GM12875 (cell line): ENCODE results near the gene BICRAL.
"Not testable (repeated sequence)": the region's sequence is repeated elsewhere in the genome, so short reads cannot be mapped to it uniquely, and the experiment has no call there.

Experiments used
- H3K4me3 ChIP-seq: one replicate; pipeline ENCODE4 v1.5.1; 2011; ENCODE audit warnings: low read depth, low read length, control low read depth
- TF ChIP-seq, protein P1 (sequence below): IDR thresholded peaks from 2 replicates; pipeline ENCODE4 v1.5.1; 2011; ENCODE audit warnings: low read depth, mild to moderate bottlenecking, control low read depth, inconsistent platforms, low read length, moderate library complexity, borderline replicate concordance; ENCODE audit not compliant: insufficient read depth

BICRAL gene

DNA sequence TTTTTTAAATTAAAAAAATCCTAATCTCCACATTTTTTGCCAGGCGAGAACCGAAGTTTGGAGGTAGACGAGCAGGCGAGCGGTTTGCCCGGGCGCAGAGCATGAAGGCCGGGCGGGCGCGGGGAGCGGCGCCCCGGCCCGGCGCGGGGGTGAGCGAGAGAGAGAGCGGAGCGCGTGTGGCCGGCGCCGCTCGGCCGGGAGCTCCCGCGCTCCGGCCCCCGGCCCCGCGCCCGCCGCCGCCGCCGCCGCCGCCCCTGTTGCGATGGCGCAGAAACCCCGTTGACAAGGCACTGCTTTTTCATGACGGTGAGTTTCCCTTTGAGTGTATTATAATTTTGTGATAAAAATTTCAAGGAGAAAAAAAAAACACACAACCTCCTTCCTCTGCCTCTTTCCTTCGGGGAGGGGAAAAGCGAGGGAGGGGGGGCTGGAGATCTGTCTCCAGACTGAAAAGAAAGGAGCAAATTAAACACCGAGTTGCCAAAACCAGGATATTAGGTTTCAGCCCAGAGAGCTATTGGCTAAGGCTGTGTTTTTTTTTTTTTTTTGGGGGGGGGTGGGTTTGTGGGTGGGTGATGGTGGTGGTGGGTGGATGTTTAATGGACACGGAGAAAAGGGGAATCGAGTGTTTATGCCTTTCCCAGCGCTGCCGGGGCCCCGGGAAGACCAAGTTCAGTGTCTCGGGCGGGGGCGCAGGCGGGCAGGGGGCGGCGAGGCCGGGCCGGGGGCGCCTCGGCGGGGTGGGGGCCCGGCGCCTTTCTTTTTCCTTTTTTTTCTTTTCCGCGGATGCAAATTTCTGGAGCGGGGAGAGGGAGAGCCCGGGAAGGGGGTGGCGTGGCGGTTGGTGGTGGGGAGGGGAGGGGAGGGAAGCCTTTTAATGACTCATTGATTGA is at the start of gene BICRAL:
TSS of gene BICRAL (plus strand) at position 257 of the 893 bp plus-strand sequence. CDS start 39,971 bp downstream, outside the sequence.
- peak within 1 kb of the TSS; percentile 72 for H3K4me3 ChIP-seq
- TF ChIP-seq, protein P1, sequence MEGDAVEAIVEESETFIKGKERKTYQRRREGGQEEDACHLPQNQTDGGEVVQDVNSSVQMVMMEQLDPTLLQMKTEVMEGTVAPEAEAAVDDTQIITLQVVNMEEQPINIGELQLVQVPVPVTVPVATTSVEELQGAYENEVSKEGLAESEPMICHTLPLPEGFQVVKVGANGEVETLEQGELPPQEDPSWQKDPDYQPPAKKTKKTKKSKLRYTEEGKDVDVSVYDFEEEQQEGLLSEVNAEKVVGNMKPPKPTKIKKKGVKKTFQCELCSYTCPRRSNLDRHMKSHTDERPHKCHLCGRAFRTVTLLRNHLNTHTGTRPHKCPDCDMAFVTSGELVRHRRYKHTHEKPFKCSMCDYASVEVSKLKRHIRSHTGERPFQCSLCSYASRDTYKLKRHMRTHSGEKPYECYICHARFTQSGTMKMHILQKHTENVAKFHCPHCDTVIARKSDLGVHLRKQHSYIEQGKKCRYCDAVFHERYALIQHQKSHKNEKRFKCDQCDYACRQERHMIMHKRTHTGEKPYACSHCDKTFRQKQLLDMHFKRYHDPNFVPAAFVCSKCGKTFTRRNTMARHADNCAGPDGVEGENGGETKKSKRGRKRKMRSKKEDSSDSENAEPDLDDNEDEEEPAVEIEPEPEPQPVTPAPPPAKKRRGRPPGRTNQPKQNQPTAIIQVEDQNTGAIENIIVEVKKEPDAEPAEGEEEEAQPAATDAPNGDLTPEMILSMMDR, result no peak

GRCh38 chr6:42733867-42734481 is 47.9 kb upstream of the BICRAL start:
- H3K4me3 ChIP-seq, result not testable (repeated sequence)

DNA sequence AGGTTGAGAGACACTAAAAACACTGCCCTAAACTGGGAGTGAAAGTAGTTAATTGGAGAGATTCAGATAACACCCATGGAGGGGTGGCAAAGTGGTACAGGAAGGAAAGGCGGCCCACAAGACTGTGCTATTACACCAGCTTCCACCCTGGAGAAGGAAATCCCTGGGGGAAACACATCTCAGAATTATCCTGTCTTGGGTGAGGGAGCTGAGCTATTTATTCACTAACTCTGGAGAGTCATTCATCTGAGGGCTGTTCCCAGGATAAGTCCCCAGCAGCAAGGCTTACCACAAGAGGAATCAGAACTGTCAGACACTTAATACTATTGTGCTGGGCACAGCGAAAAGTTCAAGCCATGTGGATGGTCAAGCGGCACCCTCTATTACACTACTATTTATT is 45.9 kb upstream of the BICRAL start:
- TF ChIP-seq, protein P1, result no peak
- H3K4me3 ChIP-seq, result no peak overlapping the region

DNA sequence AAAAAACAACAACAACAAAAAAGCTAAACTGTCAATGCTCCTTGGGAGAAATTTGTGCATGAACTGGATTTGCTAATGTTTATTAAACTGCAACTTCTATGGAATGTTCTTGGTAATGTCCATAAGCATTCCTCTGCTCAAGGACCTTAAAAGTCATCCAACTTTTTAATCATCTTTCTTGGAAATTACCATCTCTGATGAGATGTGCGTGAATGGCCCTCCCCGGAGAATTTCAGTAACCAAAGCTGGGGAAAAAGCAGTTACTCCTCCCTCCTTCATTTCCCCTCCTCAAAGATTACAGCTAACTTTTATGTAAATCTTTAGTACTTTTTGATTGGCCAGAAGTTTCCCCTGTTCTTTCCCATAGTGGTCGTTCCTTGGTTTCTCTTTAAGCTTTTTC is 41.1 kb upstream of the BICRAL start:
- TF ChIP-seq, protein P1, result no peak

GRCh38 chr6:42742116-42742894 is 39.5 kb upstream of the BICRAL start:
- no peak overlapping the region for H3K4me3 ChIP-seq
- TF ChIP-seq, protein P1, result no peak

More for the DNA sequence above, 41.1 kb upstream of the BICRAL start:
- H3K4me3 ChIP-seq, result no peak overlapping the region

- peak overlapping the region; percentile 81 for H3K4me3 ChIP-seq
- TF ChIP-seq, protein P1, result no peak
These were observed 37.4 kb upstream of the BICRAL start for GRCh38 chr6:42744351-42744893.

DNA sequence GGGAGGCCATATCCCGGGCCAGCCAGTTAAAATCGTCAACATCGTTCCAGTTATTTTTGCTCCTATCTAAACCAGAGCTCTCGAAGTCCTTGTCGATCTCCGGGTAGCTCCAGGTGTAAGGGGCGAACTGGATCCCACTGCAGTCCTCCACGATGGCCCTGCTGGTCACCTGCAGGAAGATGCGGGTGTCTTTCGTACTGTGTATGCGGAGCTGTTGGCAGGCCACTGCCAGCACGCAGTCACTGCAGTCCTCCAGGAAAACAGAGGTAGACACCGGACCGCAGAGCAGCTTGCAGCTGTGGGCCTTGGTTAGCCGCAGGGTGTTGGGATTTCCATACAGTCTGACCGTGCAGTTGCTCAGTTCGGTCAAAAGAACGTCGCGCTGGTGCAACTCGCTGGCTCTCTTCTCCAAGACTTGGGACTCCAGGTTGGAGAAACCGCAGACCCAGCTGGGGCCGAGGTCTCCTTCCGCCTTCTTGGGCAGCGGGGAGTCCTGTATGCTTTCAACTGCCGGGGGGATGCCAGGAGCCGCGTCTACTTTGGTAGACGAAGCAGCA is 36.7 kb upstream of the BICRAL start:
- TF ChIP-seq, protein P1, result no peak
- peak overlapping the region; percentile 81 for H3K4me3 ChIP-seq
